ENCODE data around the gene MPRIP.

The MPRIP gene

GRCh38 chr17:17171186-17171585, 128.9 kb downstream of the MPRIP start:
- H3K27ac ChIP-seq = no peak overlapping the region
- TF ChIP-seq CTCF (conservative IDR thresholded peaks at IDR 0.05) (no peak), ZFX (IDR thresholded peaks at IDR 0.05) (no peak)

- TF ChIP-seq ZFX (IDR thresholded peaks at IDR 0.05) = no peak
- no peak for TF ChIP-seq CTCF (conservative IDR thresholded peaks at IDR 0.05)
- H3K27ac ChIP-seq = no peak overlapping the region
Observed at GRCh38 chr17:17172001-17172939, 130.0 kb downstream of the MPRIP start.

- no peak overlapping the region for H3K27ac ChIP-seq
- TF ChIP-seq ZFX (IDR thresholded peaks at IDR 0.05) (no peak), CTCF (conservative IDR thresholded peaks at IDR 0.05) (no peak)
Observed at GRCh38 chr17:17172990-17173389, 130.7 kb downstream of the MPRIP start.

- H3K27ac ChIP-seq = no peak overlapping the region
- no peak for TF ChIP-seq CTCF (conservative IDR thresholded peaks at IDR 0.05)
- TF ChIP-seq ZFX (IDR thresholded peaks at IDR 0.05) = no peak
Observed at GRCh38 chr17:17173921-17174320, 131.7 kb downstream of the MPRIP start.

- no peak overlapping the region for H3K27ac ChIP-seq
- TF ChIP-seq ZFX (IDR thresholded peaks at IDR 0.05) (no peak), CTCF (conservative IDR thresholded peaks at IDR 0.05) (no peak)
Observed at GRCh38 chr17:17175340-17175739, 133.1 kb downstream of the MPRIP start.

GRCh38 chr17:17175917-17176316, 133.7 kb downstream of the MPRIP start:
- TF ChIP-seq CTCF (conservative IDR thresholded peaks at IDR 0.05) (no peak), ZFX (IDR thresholded peaks at IDR 0.05) (no peak)
- H3K27ac ChIP-seq = no peak overlapping the region

- TF ChIP-seq ZFX (IDR thresholded peaks at IDR 0.05) = no peak
- TF ChIP-seq CTCF (conservative IDR thresholded peaks at IDR 0.05) = no peak
Observed at GRCh38 chr17:17176341-17176740, 134.1 kb downstream of the MPRIP start.

More at GRCh38 chr17:17176341-17176740, 134.1 kb downstream of the MPRIP start:
- H3K27ac ChIP-seq = no peak overlapping the region
